ENCODE results near the gene MSH3.

DNA sequence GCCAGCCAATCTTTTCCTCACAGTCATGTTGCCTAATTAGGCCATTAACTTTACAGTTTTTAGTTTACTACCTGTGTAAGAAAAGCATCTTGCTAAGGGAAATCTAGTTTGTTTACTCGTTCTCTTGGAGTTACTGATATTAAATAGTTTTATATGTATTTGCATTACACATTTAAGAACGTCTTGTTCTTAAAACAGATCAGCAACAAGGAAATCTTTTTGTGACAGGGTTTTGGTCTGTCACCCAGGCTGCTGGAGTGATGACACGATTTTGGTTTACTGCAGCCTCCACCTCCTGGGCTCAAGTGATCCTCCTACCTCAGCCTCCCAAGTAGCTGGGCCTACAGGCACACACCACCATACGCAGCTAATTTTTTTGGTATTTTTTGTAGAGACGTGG lies 29.2 kb upstream of the MSH3 start:
- TF ChIP-seq, protein P1, sequence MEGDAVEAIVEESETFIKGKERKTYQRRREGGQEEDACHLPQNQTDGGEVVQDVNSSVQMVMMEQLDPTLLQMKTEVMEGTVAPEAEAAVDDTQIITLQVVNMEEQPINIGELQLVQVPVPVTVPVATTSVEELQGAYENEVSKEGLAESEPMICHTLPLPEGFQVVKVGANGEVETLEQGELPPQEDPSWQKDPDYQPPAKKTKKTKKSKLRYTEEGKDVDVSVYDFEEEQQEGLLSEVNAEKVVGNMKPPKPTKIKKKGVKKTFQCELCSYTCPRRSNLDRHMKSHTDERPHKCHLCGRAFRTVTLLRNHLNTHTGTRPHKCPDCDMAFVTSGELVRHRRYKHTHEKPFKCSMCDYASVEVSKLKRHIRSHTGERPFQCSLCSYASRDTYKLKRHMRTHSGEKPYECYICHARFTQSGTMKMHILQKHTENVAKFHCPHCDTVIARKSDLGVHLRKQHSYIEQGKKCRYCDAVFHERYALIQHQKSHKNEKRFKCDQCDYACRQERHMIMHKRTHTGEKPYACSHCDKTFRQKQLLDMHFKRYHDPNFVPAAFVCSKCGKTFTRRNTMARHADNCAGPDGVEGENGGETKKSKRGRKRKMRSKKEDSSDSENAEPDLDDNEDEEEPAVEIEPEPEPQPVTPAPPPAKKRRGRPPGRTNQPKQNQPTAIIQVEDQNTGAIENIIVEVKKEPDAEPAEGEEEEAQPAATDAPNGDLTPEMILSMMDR (IDR thresholded peaks at IDR 0.05), result no peak
- peak; percentile 74 for TF ChIP-seq POLR2AphosphoS5 (IDR thresholded peaks at IDR 0.05)

All from prostate gland (tissue), 2 donors.